Breast epithelium (tissue), 4 donors: Measurements from ENCODE around the gene NR6A1. TPM values are rescaled to one million over a fixed set of nuclear protein-coding genes. Genes with fewer than 3 reads are reported as not detected.

ENCODE experiments used
- DNase-seq, 2 donors: peaks; one replicate each; pipeline ENCODE4 v3.0.0-alpha.2; 2019; ENCODE audit warnings: low spot score in 2 of 2
- H3K27ac ChIP-seq, 2 donors: fragments of 200-600 bp; sonication (generic) in 1 of 2; one replicate each; pipeline ENCODE4 v1.5.1; 2016 to 2019; ENCODE audit warnings: mild to moderate bottlenecking in 1 of 2
- H3K27me3 ChIP-seq, 2 donors: fragments of 200-600 bp; sonication (generic) in 1 of 2; one replicate each; pipeline versions ENCODE4 v1.5.1 to v1.6.0; 2017 to 2019; ENCODE audit warnings: control low read depth in 1 of 2, mild to moderate bottlenecking in 1 of 2
- H3K36me3 ChIP-seq: fragments of 200-600 bp; one replicate; pipeline ENCODE4 v1.5.1; 2019
- H3K4me1 ChIP-seq, 2 donors: fragments of 200-600 bp; sonication (generic); one replicate each; pipeline ENCODE4 v1.5.1; 2016 to 2019; ENCODE audit warnings: control low read depth in 1 of 2
- H3K4me3 ChIP-seq, 3 donors: fragments of 200-600 bp; sonication (generic); 1 replicate in 2 of 3; 2 replicates in 1 of 3; pipeline ENCODE4 v1.5.1; 2016 to 2019; ENCODE audit warnings: mild to moderate bottlenecking in 3 of 3, moderate library complexity in 2 of 3
- H3K9me3 ChIP-seq, 2 donors: fragments of 200-600 bp; sonication (generic) in 1 of 2; one replicate each; pipeline ENCODE4 v1.5.1; 2016 to 2019; ENCODE audit warnings: control low read depth in 1 of 2
- CTCF ChIP-seq, 3 donors: fragments of 450-650 bp; IDR thresholded peaks; one replicate each; pipeline ENCODE4 v1.5.1; 2016 to 2017; ENCODE audit warnings: antibody characterized with exemption in 3 of 3, mild to moderate bottlenecking in 3 of 3, moderate library complexity in 3 of 3
- POLR2A ChIP-seq: fragments of 450-650 bp; IDR thresholded peaks from one replicate; pipeline ENCODE4 v1.6.1; 2016; ENCODE audit warnings: antibody characterized with exemption, mild to moderate bottlenecking, moderate library complexity
- POLR2AphosphoS5 ChIP-seq, 3 donors: sonication (generic); formaldehyde crosslinking; IDR thresholded peaks; one replicate each; pipeline ENCODE4 v1.6.1; 2017; ENCODE audit warnings: antibody characterized with exemption in 3 of 3
- intact Hi-C: fragments of 100-400 bp; cut with DNase I; formaldehyde crosslinking; loops from one replicate; pipeline ENCODE4 v1.15.1; 2023; ENCODE audit warnings: low total_unique reads
- total RNA-seq, 3 donors: library from RNA; depleted of rRNA; stranded (reverse); fragments of >200 nt; gene quantifications; one replicate each; pipeline ENCODE4 v1.1.0, GENCODE V29; 2016

The NR6A1 gene
- total RNA-seq, 3 donors from 2014 or later: 1.3 to 5.3 (median 3.9) TPM

GRCh38 chr9:124628741-124629140, 142.4 kb downstream of the NR6A1 start:
- Histone ChIP-seq H3K4me3 (no peak overlapping the region), H3K36me3 (no peaks in the 10 kb centered on the region), H3K27ac (no peak overlapping the region), H3K9me3 (no peaks in the 10 kb centered on the region), H3K4me1 (no peaks in the 10 kb centered on the region), H3K27me3 (no peaks in the 10 kb centered on the region)
- no peak for TF ChIP-seq POLR2AphosphoS5 (IDR thresholded peaks at IDR 0.05)
- no peak for TF ChIP-seq CTCF (IDR thresholded peaks at IDR 0.05)
- no peak for TF ChIP-seq POLR2A
- DNase-seq: no peak
- intact Hi-C loops: no loop called here

- no peaks in the 10 kb centered on the region for H3K4me1 ChIP-seq
- H3K9me3 ChIP-seq: no peaks in the 10 kb centered on the region
- intact Hi-C loops: no loop called here
- no peaks in the 10 kb centered on the region for H3K27me3 ChIP-seq
- no peak overlapping the region for H3K4me3 ChIP-seq
- H3K36me3 ChIP-seq: no peaks in the 10 kb centered on the region
- DNase-seq: no peak
- no peak for TF ChIP-seq POLR2AphosphoS5 (IDR thresholded peaks at IDR 0.05)
- no peak for TF ChIP-seq CTCF (IDR thresholded peaks at IDR 0.05)
- TF ChIP-seq POLR2A: no peak
- H3K27ac ChIP-seq: no peak overlapping the region
Measured at GRCh38 chr9:124626276-124626675, 144.8 kb downstream of the NR6A1 start.

GRCh38 chr9:124625087-124625486, 146.0 kb downstream of the NR6A1 start:
- no peak overlapping the region for H3K27ac ChIP-seq
- no peaks in the 10 kb centered on the region for H3K27me3 ChIP-seq
- no peak for DNase-seq
- intact Hi-C loops: no loop called here
- H3K4me1 ChIP-seq: no peaks in the 10 kb centered on the region
- H3K4me3 ChIP-seq: no peak overlapping the region
- no peaks in the 10 kb centered on the region for H3K36me3 ChIP-seq
- no peak for TF ChIP-seq CTCF (IDR thresholded peaks at IDR 0.05)
- TF ChIP-seq POLR2AphosphoS5 (IDR thresholded peaks at IDR 0.05): no peak
- TF ChIP-seq POLR2A: no peak
- no peaks in the 10 kb centered on the region for H3K9me3 ChIP-seq

- intact Hi-C loops: no loop called here
- no peak for DNase-seq
Measured at GRCh38 chr9:124624735-124624992, 146.4 kb downstream of the NR6A1 start.

More at GRCh38 chr9:124624735-124624992, 146.4 kb downstream of the NR6A1 start:
- no peaks in the 10 kb centered on the region for H3K9me3 ChIP-seq
- H3K27ac ChIP-seq: no peak overlapping the region
- H3K4me3 ChIP-seq: no peak overlapping the region
- no peaks in the 10 kb centered on the region for H3K27me3 ChIP-seq
- H3K4me1 ChIP-seq: no peaks in the 10 kb centered on the region
- no peaks in the 10 kb centered on the region for H3K36me3 ChIP-seq
- TF ChIP-seq POLR2AphosphoS5 (IDR thresholded peaks at IDR 0.05) (no peak), POLR2A (no peak), CTCF (IDR thresholded peaks at IDR 0.05) (no peak)
